ENCODE data around the gene MEX3D. TPM values are rescaled to one million over a fixed set of nuclear protein-coding genes. Genes with fewer than 3 reads are reported as not detected.

Gene MEX3D
- total RNA-seq, 1 experiment from 2014 or later = 69.2 TPM

DNA sequence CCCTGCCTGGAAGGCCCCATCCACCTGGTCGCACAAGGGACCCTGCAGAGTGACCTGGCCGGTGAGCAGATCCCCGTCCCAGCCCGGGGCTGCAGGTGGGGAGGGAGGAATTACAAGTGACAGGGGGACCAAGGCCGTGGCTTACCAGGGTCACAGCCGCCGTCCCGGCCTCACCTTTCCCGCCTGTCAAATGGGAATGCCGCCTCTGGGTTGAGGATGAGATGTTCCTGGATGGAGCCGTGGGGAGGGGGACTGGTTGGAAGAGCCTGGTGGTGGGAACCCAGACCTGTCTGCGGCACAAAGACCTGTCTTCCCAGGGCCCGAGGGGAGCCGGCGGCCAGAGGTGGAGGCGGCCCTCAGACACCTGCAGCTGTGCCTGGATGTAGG lies 38.7 kb downstream of the MEX3D start:
- H4K20me1 ChIP-seq (ENCODE audit: insufficient read depth) = no peaks in the 10 kb centered on the region
- ChIA-PET POLR2A (no interaction called here), CTCF (no interaction called here), RAD21 (ENCODE audit: low non-redundant PET in 1 of 2, low total read pairs in 2 of 2, uncharacterized antibody in 2 of 2, unreplicated experiment in 2 of 2) (no interaction called here)
- no peak overlapping the region for H3K4me3 ChIP-seq (replicated peaks in 1 of 2; ENCODE audit: low read depth in 1 of 2, low read length in 2 of 2)
- H3K4me2 ChIP-seq (ENCODE audit: low read length) = no peak overlapping the region
- no peak for DNase-seq (ENCODE audit: low read depth, low spot score)
- H3K9ac ChIP-seq (ENCODE audit: low read length) = no peak overlapping the region
- ATAC-seq = no peak
- no peaks in the 10 kb centered on the region for H3K27me3 ChIP-seq (ENCODE audit: insufficient read depth, low read length)
- intact Hi-C loops (cut with micrococcal nuclease) = no loop called here
- no peaks in the 10 kb centered on the region for H3K79me2 ChIP-seq (ENCODE audit: insufficient read depth, low read length)
- no peaks in the 10 kb centered on the region for H3K9me2 ChIP-seq (ENCODE audit: insufficient read depth)
- no peaks in the 10 kb centered on the region for H3K9me3 ChIP-seq (ENCODE audit: control insufficient read depth in 1 of 2, insufficient read depth in 1 of 2, low read depth in 1 of 2, low read length in 2 of 2)
- H3K4me1 ChIP-seq (ENCODE audit: control insufficient read depth in 1 of 2, insufficient read depth in 2 of 2, low read length in 2 of 2) = no peaks in the 10 kb centered on the region
- no TSS peak for BruUV-seq (replicated peaks)
- no peak overlapping the region for H3K27ac ChIP-seq (ENCODE audit: low read depth, low read length)
- no peaks in the 10 kb centered on the region for H3K36me3 ChIP-seq (ENCODE audit: control insufficient read depth in 1 of 2, insufficient read depth in 2 of 2, low read length in 2 of 2)
- TF ChIP-seq POLR2A (IDR thresholded peaks at IDR 0.05; ENCODE audit: borderline replicate concordance, extremely low read depth, insufficient read depth, insufficient read length) (no peak), CTCF (IDR thresholded peaks at IDR 0.05 in 2 of 3, conservative IDR thresholded peaks at IDR 0.05 in 1 of 3; ENCODE audit: borderline replicate concordance in 1 of 3, insufficient read depth in 1 of 3, low read depth in 2 of 3, low read length in 2 of 3) (no peak)
- H2AFZ ChIP-seq (ENCODE audit: low read depth, low read length, poor library complexity, severe bottlenecking) = no peak overlapping the region

DNA sequence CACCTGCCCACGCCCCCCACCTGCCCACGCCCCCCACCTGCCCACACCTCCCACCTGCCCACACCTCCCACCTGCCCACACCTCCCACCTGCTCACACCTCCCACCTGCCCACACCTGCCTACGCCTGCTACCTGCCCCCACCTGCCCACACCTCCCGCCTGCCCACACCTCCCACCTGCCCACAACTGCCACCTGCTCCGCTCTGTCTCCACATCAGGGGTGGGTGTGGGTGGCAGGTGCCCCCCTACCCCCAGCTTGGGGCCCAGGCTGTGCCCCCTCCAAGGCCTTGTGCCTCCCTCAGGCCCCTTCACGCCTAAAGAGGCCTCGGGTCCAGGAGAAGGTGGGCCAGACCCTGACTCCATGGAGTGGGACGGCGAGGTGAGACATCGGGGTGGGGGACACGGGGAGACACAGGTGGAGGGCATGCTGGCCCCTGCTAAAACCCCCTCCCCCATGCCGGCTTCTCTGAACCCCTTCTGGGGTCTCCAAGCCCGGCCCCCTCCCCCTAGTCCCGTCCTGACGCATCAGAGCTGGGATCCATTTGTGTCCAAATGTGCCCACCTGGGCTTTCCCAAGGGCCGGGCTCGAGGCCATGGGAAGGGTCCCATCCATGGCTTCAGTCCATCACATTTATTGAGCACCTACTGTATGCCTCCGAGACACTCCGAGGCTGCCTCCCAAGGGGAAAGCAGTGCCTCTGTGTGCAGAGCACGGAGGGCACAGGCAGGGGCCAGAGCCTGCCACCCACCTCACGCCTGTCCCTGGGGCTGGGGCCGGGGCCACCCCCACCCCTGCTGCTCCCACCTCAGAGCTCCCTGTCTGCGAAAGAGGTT lies 39.3 kb downstream of the MEX3D start:
- Histone ChIP-seq H3K9me2 (ENCODE audit: insufficient read depth) (no peaks in the 10 kb centered on the region), H3K9ac (ENCODE audit: low read length) (no peak overlapping the region), H3K4me2 (ENCODE audit: low read length) (no peak overlapping the region), H2AFZ (ENCODE audit: low read depth, low read length, poor library complexity, severe bottlenecking) (no peak overlapping the region), H3K36me3 (ENCODE audit: control insufficient read depth in 1 of 2, insufficient read depth in 2 of 2, low read length in 2 of 2) (no peaks in the 10 kb centered on the region), H3K9me3 (ENCODE audit: control insufficient read depth in 1 of 2, insufficient read depth in 1 of 2, low read depth in 1 of 2, low read length in 2 of 2) (no peaks in the 10 kb centered on the region), H4K20me1 (ENCODE audit: insufficient read depth) (no peaks in the 10 kb centered on the region), H3K4me3 (replicated peaks in 1 of 2; ENCODE audit: low read depth in 1 of 2, low read length in 2 of 2) (no peak overlapping the region), H3K79me2 (ENCODE audit: insufficient read depth, low read length) (no peaks in the 10 kb centered on the region), H3K27me3 (ENCODE audit: insufficient read depth, low read length) (no peaks in the 10 kb centered on the region), H3K27ac (ENCODE audit: low read depth, low read length) (no peak overlapping the region), H3K4me1 (ENCODE audit: control insufficient read depth in 1 of 2, insufficient read depth in 2 of 2, low read length in 2 of 2) (no peaks in the 10 kb centered on the region)
- RAD21 ChIA-PET (ENCODE audit: low non-redundant PET in 1 of 2, low total read pairs in 2 of 2, uncharacterized antibody in 2 of 2, unreplicated experiment in 2 of 2) = no interaction called here
- intact Hi-C loops (cut with micrococcal nuclease) = no loop called here
- ATAC-seq (no peak), DNase-seq (ENCODE audit: low read depth, low spot score) (no peak)
- POLR2A ChIA-PET = no interaction called here
- no TSS peak for BruUV-seq (replicated peaks)
- TF ChIP-seq CTCF (IDR thresholded peaks at IDR 0.05 in 2 of 3, conservative IDR thresholded peaks at IDR 0.05 in 1 of 3; ENCODE audit: borderline replicate concordance in 1 of 3, insufficient read depth in 1 of 3, low read depth in 2 of 3, low read length in 2 of 3) (no peak), TCF7L2 (IDR thresholded peaks at IDR 0.05; ENCODE audit: borderline replicate concordance, extremely low read depth, insufficient read depth, insufficient read length) (no peak), FOSL1 (IDR thresholded peaks at IDR 0.05; ENCODE audit: low read depth) (no peak), SRF (IDR thresholded peaks at IDR 0.05; ENCODE audit: low read depth) (no peak), CEBPB (IDR thresholded peaks at IDR 0.05; ENCODE audit: low read depth) (no peak), MAX (IDR thresholded peaks at IDR 0.05) (no peak), SP1 (IDR thresholded peaks at IDR 0.05; ENCODE audit: low read depth) (no peak)
- TF ChIP-seq, protein P1, sequence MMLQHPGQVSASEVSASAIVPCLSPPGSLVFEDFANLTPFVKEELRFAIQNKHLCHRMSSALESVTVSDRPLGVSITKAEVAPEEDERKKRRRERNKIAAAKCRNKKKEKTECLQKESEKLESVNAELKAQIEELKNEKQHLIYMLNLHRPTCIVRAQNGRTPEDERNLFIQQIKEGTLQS (IDR thresholded peaks at IDR 0.05) = no peak
- CTCF ChIA-PET = no interaction called here

Data from HCT116 (cell line).